AG10803 (cell line): ENCODE data around the gene CYBC1.

Experiments
- DNase-seq: peaks from one replicate; pipeline ENCODE4 v3.0.0; 2010; ENCODE audit warnings: low read depth
- H3K4me3 ChIP-seq: 2 replicates; pipeline ENCODE4 v1.5.1; 2011; ENCODE audit warnings: mild to moderate bottlenecking, low read length, control low read depth
- CTCF ChIP-seq: conservative IDR thresholded peaks from 2 replicates; pipeline ENCODE4 v1.5.1; 2011; ENCODE audit warnings: mild to moderate bottlenecking, low read length, control low read depth, inconsistent platforms

CYBC1 gene

GRCh38 chr17:82428546-82428945, 22.0 kb downstream of the CYBC1 start:
- no peak for TF ChIP-seq CTCF
- DNase-seq: no peak
- H3K4me3 ChIP-seq: no peak overlapping the region

- no peak for TF ChIP-seq CTCF
- DNase-seq: no peak
- no peak overlapping the region for H3K4me3 ChIP-seq
Observed at GRCh38 chr17:82424863-82425159, 25.7 kb downstream of the CYBC1 start.

- TF ChIP-seq CTCF: peak; percentile 74
- peak; percentile 54 for DNase-seq
Observed at GRCh38 chr17:82424001-82424862, 26.3 kb downstream of the CYBC1 start.

GRCh38 chr17:82419540-82419939, 31.0 kb downstream of the CYBC1 start:
- DNase-seq: no peak
- peak overlapping the region; percentile 77 for H3K4me3 ChIP-seq
- TF ChIP-seq CTCF: no peak

More at GRCh38 chr17:82424001-82424862, 26.3 kb downstream of the CYBC1 start:
- no peak overlapping the region for H3K4me3 ChIP-seq

- TF ChIP-seq CTCF: no peak
- peak; percentile 75 for DNase-seq
- peak within 1 kb of the TSS; percentile 77 for H3K4me3 ChIP-seq
Observed at GRCh38 chr17:82418001-82418986, 32.3 kb downstream of the CYBC1 start, which contains the start of the genes HEXD and OGFOD3. HEXD (plus strand) TSS chr17:82418347; CDS start chr17:82419800, 1,453 bp downstream. OGFOD3 (minus strand) TSS chr17:82418586; CDS start chr17:82418485, 101 bp downstream.

- DNase-seq: no peak
- 0 out of 2 replicates have a peak, but pooled peaks have one; percentile 15 for TF ChIP-seq CTCF
- H3K4me3 ChIP-seq: no peak overlapping the region
Observed at GRCh38 chr17:82416771-82417170, 33.8 kb downstream of the CYBC1 start.
